OCI-LY7 (cell line): ENCODE results near the gene SH3RF1. TPM values are rescaled to one million over a fixed set of nuclear protein-coding genes. Genes with fewer than 3 reads are reported as not detected.
"Not testable (repeated sequence)": the region's sequence is repeated elsewhere in the genome, so short reads cannot be mapped to it uniquely, and the experiment has no call there.

Experiments used
- BruUV-seq: library from RNA; stranded (reverse); fragments of 400-500 nt; replicated peaks from 2 replicates; lab custom pipeline; 2021; lab: Mats Ljungman, UMichigan
- CTCF ChIA-PET: fragments of 300-600 bp; sonication (Branson Sonifier 250); formaldehyde crosslinking; loops from one replicate; lab custom pipeline; 2022; ENCODE audit warnings: antibody characterized with exemption; ENCODE audit not compliant: unreplicated experiment; lab: Charles Lee
- POLR2A ChIA-PET: fragments of 300-600 bp; sonication (Branson Sonifier 250); formaldehyde crosslinking; loops from one replicate; lab custom pipeline; 2022; ENCODE audit warnings: antibody characterized with exemption; lab: Charles Lee
- DNase-seq: peaks from one replicate; pipeline ENCODE4 v3.0.0-alpha.2; 2015; ENCODE audit warnings: low spot score
- H2AFZ ChIP-seq: fragments of 200-600 bp; sonication (generic), shearing (Covaris generic); 2 replicates; pipeline ENCODE4 v1.6.1; 2014; ENCODE audit warnings: mild to moderate bottlenecking, antibody characterized with exemption, low read length, moderate library complexity
- H3K27ac ChIP-seq: fragments of 200-600 bp; sonication (generic); 2 replicates; pipeline ENCODE4 v1.5.1; 2014; ENCODE audit warnings: mixed run types, low read depth, mild to moderate bottlenecking, moderate library complexity, low read length, inconsistent platforms; ENCODE audit not compliant: poor library complexity, severe bottlenecking
- H3K36me3 ChIP-seq: fragments of 200-600 bp; sonication (generic); 2 replicates; pipeline ENCODE4 v1.6.1; 2014; ENCODE audit warnings: mild to moderate bottlenecking, antibody characterized with exemption, low read length, moderate library complexity, mixed read lengths; ENCODE audit not compliant: insufficient read depth
- H3K4me1 ChIP-seq: fragments of 200-600 bp; sonication (generic); 2 replicates; pipeline ENCODE4 v1.5.1; 2014; ENCODE audit warnings: mild to moderate bottlenecking, low read length; ENCODE audit not compliant: insufficient read depth, poor library complexity, severe bottlenecking
- H3K4me2 ChIP-seq: fragments of 200-600 bp; sonication (generic); 2 replicates; pipeline ENCODE4 v1.6.1; 2014; ENCODE audit warnings: mild to moderate bottlenecking, low read length
- H3K4me3 ChIP-seq: fragments of 200-600 bp; sonication (generic); 2 replicates; pipeline ENCODE4 v1.5.1; 2014; ENCODE audit warnings: mild to moderate bottlenecking, low read depth, low read length; ENCODE audit not compliant: poor library complexity, severe bottlenecking
- H3K79me2 ChIP-seq: fragments of 200-600 bp; sonication (generic); 2 replicates; pipeline ENCODE4 v1.6.1; 2016; ENCODE audit warnings: low read depth, mild to moderate bottlenecking, low read length, moderate library complexity, mixed read lengths; ENCODE audit not compliant: insufficient read depth
- H3K9me2 ChIP-seq: fragments of 200-600 bp; sonication (generic); 2 replicates; pipeline ENCODE4 v1.6.1; 2016; ENCODE audit warnings: mild to moderate bottlenecking, low read length, mixed read lengths; ENCODE audit not compliant: insufficient read depth
- H3K9me3 ChIP-seq: fragments of 200-600 bp; sonication (generic); 2 replicates; pipeline ENCODE4 v1.6.1; 2014; ENCODE audit warnings: mild to moderate bottlenecking, mixed run types, low read length, mixed read lengths
- H4K20me1 ChIP-seq: fragments of 200-600 bp; sonication (generic); 2 replicates; pipeline ENCODE4 v1.6.1; 2014; ENCODE audit warnings: mild to moderate bottlenecking, antibody characterized with exemption, low read length, moderate library complexity, mixed read lengths; ENCODE audit not compliant: insufficient read depth
- CTCF ChIP-seq: fragments of 200-600 bp; sonication (generic); conservative IDR thresholded peaks from 2 replicates; pipeline ENCODE4 v1.5.1; 2014; ENCODE audit warnings: mild to moderate bottlenecking, antibody characterized with exemption, low read length, moderate library complexity, mixed read lengths
- EZH2phosphoT487 ChIP-seq: fragments of 200-600 bp; sonication (generic); IDR thresholded peaks from 2 replicates; pipeline ENCODE4 v1.6.1; 2018; ENCODE audit warnings: low read depth, borderline replicate concordance, mild to moderate bottlenecking, mixed run types, antibody characterized with exemption, low read length, moderate library complexity, mixed read lengths
- intact Hi-C: fragments of 100-400 bp; cut with micrococcal nuclease; formaldehyde crosslinking; loops from one replicate; pipeline ENCODE4 v1.10.0; 2022; ENCODE audit not compliant: unreplicated experiment
- total RNA-seq, 2 experiments: library from RNA; depleted of rRNA in 1 of 2; stranded (reverse); fragments of >200 nt in 1 of 2; shearing (Covaris generic) in 1 of 2; gene quantifications; 2 replicates each; pipeline ENCODE4 v1.2.3, GENCODE V29; 2014 to 2022

Gene SH3RF1
- total RNA-seq, 2 experiments from 2014 or later = not detected

- Histone ChIP-seq H3K4me1 (no peaks in the 10 kb centered on the region), H3K4me2 (no peak overlapping the region), H4K20me1 (no peaks in the 10 kb centered on the region), H3K9me3 (no peaks in the 10 kb centered on the region), H3K9me2 (no peaks in the 10 kb centered on the region), H3K79me2 (no peaks in the 10 kb centered on the region), H3K36me3 (no peaks in the 10 kb centered on the region), H2AFZ (no peak overlapping the region), H3K4me3 (no peak overlapping the region), H3K27ac (no peak overlapping the region)
- no TSS peak for BruUV-seq
- intact Hi-C loops = no loop called here
- TF ChIP-seq EZH2phosphoT487 (no peak), CTCF (no peak)
- POLR2A ChIA-PET = interaction anchor here (0.9 kb wide), 1 partner anchor 19 kb away, joined by 3 read pairs; no protein-coding TSS in a partner anchor
- CTCF ChIA-PET = no interaction called here
- no peak for DNase-seq
Observed at GRCh38 chr4:169184236-169184635, 86.5 kb downstream of the SH3RF1 start.

- POLR2A ChIA-PET = interaction anchor here (0.6 to 0.9 kb wide), 2 partner anchors 19 to 492 kb away, joined by 3 to 7 read pairs; no protein-coding TSS in a partner anchor
- H3K4me2 ChIP-seq = no peak overlapping the region
- CTCF ChIA-PET = no interaction called here
- no peaks in the 10 kb centered on the region for H4K20me1 ChIP-seq
- no peak for DNase-seq
- H3K27ac ChIP-seq = no peak overlapping the region
- no peak overlapping the region for H2AFZ ChIP-seq
- no peak overlapping the region for H3K4me3 ChIP-seq
- H3K9me3 ChIP-seq = no peaks in the 10 kb centered on the region
- intact Hi-C loops = no loop called here
- no peaks in the 10 kb centered on the region for H3K4me1 ChIP-seq
- no peaks in the 10 kb centered on the region for H3K79me2 ChIP-seq
- no TSS peak for BruUV-seq
- H3K36me3 ChIP-seq = no peaks in the 10 kb centered on the region
- no peaks in the 10 kb centered on the region for H3K9me2 ChIP-seq
- TF ChIP-seq CTCF (no peak), EZH2phosphoT487 (no peak)
Observed at GRCh38 chr4:169183581-169183980, 87.2 kb downstream of the SH3RF1 start.

- no peak overlapping the region for H3K4me2 ChIP-seq
- H3K9me2 ChIP-seq = no peaks in the 10 kb centered on the region
- POLR2A ChIA-PET = interaction anchor here (0.6 kb wide), 1 partner anchor 1066 kb away, joined by 3 read pairs; no protein-coding TSS in a partner anchor
- H3K79me2 ChIP-seq = no peaks in the 10 kb centered on the region
- no peaks in the 10 kb centered on the region for H3K4me1 ChIP-seq
- H2AFZ ChIP-seq = no peak overlapping the region
- no peaks in the 10 kb centered on the region for H4K20me1 ChIP-seq
- H3K4me3 ChIP-seq = no peak overlapping the region
- no peaks in the 10 kb centered on the region for H3K9me3 ChIP-seq
- no peak overlapping the region for H3K27ac ChIP-seq
- intact Hi-C loops = no loop called here
- no TSS peak for BruUV-seq
- CTCF ChIA-PET = no interaction called here
- TF ChIP-seq EZH2phosphoT487 (no peak), CTCF (no peak)
- DNase-seq = no peak
- no peaks in the 10 kb centered on the region for H3K36me3 ChIP-seq
Observed at GRCh38 chr4:169179609-169180521, 90.9 kb downstream of the SH3RF1 start.

GRCh38 chr4:169178092-169178491, 92.7 kb downstream of the SH3RF1 start:
- DNase-seq, H3K79me2 ChIP-seq, H3K9me2 ChIP-seq, H3K4me3 ChIP-seq, H3K9me3 ChIP-seq, H3K4me2 ChIP-seq, POLR2A ChIA-PET, H3K4me1 ChIP-seq, H2AFZ ChIP-seq, BruUV-seq, H3K27ac ChIP-seq, H3K36me3 ChIP-seq, H4K20me1 ChIP-seq, CTCF ChIA-PET, intact Hi-C loops: not testable (repeated sequence)
